ENCODE data around the gene KIAA0513.
"Not testable (repeated sequence)": the region's sequence is repeated elsewhere in the genome, so short reads cannot be mapped to it uniquely, and the experiment has no call there.

Gene KIAA0513

GRCh38 chr16:85051683-85052082 is 24.1 kb downstream of the KIAA0513 start:
- no peak for DNase-seq

- no peak for DNase-seq
Observed at GRCh38 chr16:85052536-85052935, 24.9 kb downstream of the KIAA0513 start.

- DNase-seq, result not testable (repeated sequence)
Observed at GRCh38 chr16:85054321-85054720, 26.7 kb downstream of the KIAA0513 start.

GRCh38 chr16:85054948-85055492 is 27.4 kb downstream of the KIAA0513 start:
- no peak for DNase-seq

GRCh38 chr16:85055493-85056210 is 28.1 kb downstream of the KIAA0513 start:
- no peak for DNase-seq

- DNase-seq, result no peak
Observed at GRCh38 chr16:85056211-85056748, 28.7 kb downstream of the KIAA0513 start.

- no peak for DNase-seq
Observed at GRCh38 chr16:85057212-85057889, 29.8 kb downstream of the KIAA0513 start.

- no peak for DNase-seq
Observed at GRCh38 chr16:85057948-85058347, 30.4 kb downstream of the KIAA0513 start.

- no peak for DNase-seq
Observed at GRCh38 chr16:85058909-85059308, 31.3 kb downstream of the KIAA0513 start.

GRCh38 chr16:85061566-85061965 is 34.0 kb downstream of the KIAA0513 start:
- no peak for DNase-seq

- DNase-seq, result no peak
Observed at GRCh38 chr16:85062323-85062722, 34.7 kb downstream of the KIAA0513 start.

GRCh38 chr16:85062845-85063244 is 35.2 kb downstream of the KIAA0513 start:
- DNase-seq, result no peak

- DNase-seq, result no peak
Observed at GRCh38 chr16:85064186-85064585, 36.6 kb downstream of the KIAA0513 start.

GRCh38 chr16:85065099-85065498 is 37.5 kb downstream of the KIAA0513 start:
- DNase-seq, result no peak

- no peak for DNase-seq
Observed at GRCh38 chr16:85066346-85066885, 38.8 kb downstream of the KIAA0513 start.

- DNase-seq, result no peak
Observed at GRCh38 chr16:85067024-85067423, 39.4 kb downstream of the KIAA0513 start.

GRCh38 chr16:85067426-85067825 is 39.8 kb downstream of the KIAA0513 start:
- DNase-seq, result no peak

- no peak for DNase-seq
Observed at GRCh38 chr16:85068746-85069145, 41.2 kb downstream of the KIAA0513 start.

- DNase-seq, result no peak
Observed at GRCh38 chr16:85069171-85069570, 41.6 kb downstream of the KIAA0513 start.

- no peak for DNase-seq
Observed at GRCh38 chr16:85072076-85072860, 44.7 kb downstream of the KIAA0513 start.

GRCh38 chr16:85072947-85073346 is 45.4 kb downstream of the KIAA0513 start:
- no peak for DNase-seq

GRCh38 chr16:85074225-85074914 is 46.8 kb downstream of the KIAA0513 start:
- DNase-seq, result no peak

All from SW 1271 (cell line).